GM21367 (cell line): ENCODE results near the gene CD300H.

Experiments used
- ATAC-seq: cut with Tn5 transposase; IDR thresholded peaks from one replicate; pipeline ENCODE4 v1.9.1; 2021; ENCODE audit not compliant: unreplicated experiment

CD300H gene

GRCh38 chr17:74567397-74567796, at the start of gene CD300H:
CD300H (minus strand) TSS chr17:74567509.
- ATAC-seq = no peak

GRCh38 chr17:74616696-74617095, 49.4 kb upstream of the CD300H start:
- ATAC-seq = no peak

GRCh38 chr17:74612046-74612445, 44.7 kb upstream of the CD300H start:
- ATAC-seq = no peak

GRCh38 chr17:74610108-74610507, 42.8 kb upstream of the CD300H start:
- ATAC-seq = no peak

GRCh38 chr17:74608511-74608910, 41.2 kb upstream of the CD300H start:
- no peak for ATAC-seq

- no peak for ATAC-seq
Observed at GRCh38 chr17:74607221-74607620, 39.9 kb upstream of the CD300H start.

GRCh38 chr17:74606050-74606449, 38.7 kb upstream of the CD300H start:
- no peak for ATAC-seq

GRCh38 chr17:74605361-74605760, 38.1 kb upstream of the CD300H start:
- no peak for ATAC-seq

- ATAC-seq = no peak
Observed at GRCh38 chr17:74604761-74605160, 37.5 kb upstream of the CD300H start.

- ATAC-seq = no peak
Observed at GRCh38 chr17:74604200-74604599, 36.9 kb upstream of the CD300H start.

- ATAC-seq = no peak
Observed at GRCh38 chr17:74603746-74604145, 36.4 kb upstream of the CD300H start.

- no peak for ATAC-seq
Observed at GRCh38 chr17:74603037-74603635, 35.8 kb upstream of the CD300H start.

GRCh38 chr17:74601944-74602572, 34.7 kb upstream of the CD300H start:
- ATAC-seq = no peak

- ATAC-seq = no peak
Observed at GRCh38 chr17:74599448-74599939, 32.2 kb upstream of the CD300H start.

- no peak for ATAC-seq
Observed at GRCh38 chr17:74599023-74599399, 31.7 kb upstream of the CD300H start.

- no peak for ATAC-seq
Observed at GRCh38 chr17:74598346-74599022, 31.2 kb upstream of the CD300H start.

GRCh38 chr17:74597069-74597790, 29.9 kb upstream of the CD300H start:
- ATAC-seq = no peak

- ATAC-seq = no peak
Observed at GRCh38 chr17:74595037-74595750, 27.9 kb upstream of the CD300H start.

- no peak for ATAC-seq
Observed at GRCh38 chr17:74592087-74592990, 25.0 kb upstream of the CD300H start, which contains the start of gene CD300LD. CD300LD (minus strand) TSS chr17:74592283; CDS start chr17:74592202, 81 bp downstream.

- no peak for ATAC-seq
Observed at GRCh38 chr17:74591503-74591902, 24.2 kb upstream of the CD300H start.
